IPS-20b (cell line): ENCODE measurements around the gene ETV3L.
"Not testable (repeated sequence)": the region's sequence is repeated elsewhere in the genome, so short reads cannot be mapped to it uniquely, and the experiment has no call there.

Experiments used
- H3K27ac ChIP-seq: one replicate; pipeline ENCODE4 v1.5.1; 2013; ENCODE audit warnings: low read length
- H3K27me3 ChIP-seq: 2 replicates; pipeline ENCODE4 v1.6.1; 2013; ENCODE audit warnings: mild to moderate bottlenecking, low read length, inconsistent platforms; ENCODE audit not compliant: insufficient read depth
- H3K36me3 ChIP-seq: 2 replicates; pipeline ENCODE4 v1.6.1; 2013; ENCODE audit warnings: low read depth, mild to moderate bottlenecking, inconsistent platforms, low read length, moderate library complexity; ENCODE audit not compliant: insufficient read depth
- H3K4me1 ChIP-seq: 2 replicates; pipeline ENCODE4 v1.6.1; 2013; ENCODE audit warnings: mild to moderate bottlenecking, control low read depth, inconsistent platforms, low read length, moderate library complexity; ENCODE audit not compliant: insufficient read depth
- H3K4me3 ChIP-seq: 2 replicates; pipeline ENCODE4 v1.5.1; 2013; ENCODE audit warnings: mild to moderate bottlenecking, low read length, inconsistent platforms
- H3K9ac ChIP-seq: 2 replicates; pipeline ENCODE4 v1.6.1; 2013; ENCODE audit warnings: low read depth, mild to moderate bottlenecking, inconsistent platforms, low read length, moderate library complexity
- H3K9me3 ChIP-seq: 2 replicates; pipeline ENCODE4 v1.6.1; 2013; ENCODE audit warnings: mild to moderate bottlenecking, low read depth, low read length, inconsistent platforms; ENCODE audit not compliant: insufficient read depth

Gene ETV3L

GRCh38 chr1:157055729-157056128, 43.9 kb downstream of the ETV3L start:
- H3K4me3 ChIP-seq, H3K9ac ChIP-seq, H3K27ac ChIP-seq: not testable (repeated sequence)

GRCh38 chr1:157050836-157051235, 48.8 kb downstream of the ETV3L start:
- H3K36me3 ChIP-seq: no peaks in the 10 kb centered on the region
- H3K27ac ChIP-seq: no peak overlapping the region
- no peak overlapping the region for H3K4me3 ChIP-seq
- H3K4me1 ChIP-seq: 0 out of 2 replicates have a peak, but pooled peaks cover 3% of the 10 kb centered on the region
- no peak overlapping the region for H3K9ac ChIP-seq
- no peaks in the 10 kb centered on the region for H3K27me3 ChIP-seq
- H3K9me3 ChIP-seq: peaks cover 8% of the 10 kb centered on the region; the same call in 1 of the 2 replicates

More at GRCh38 chr1:157055729-157056128, 43.9 kb downstream of the ETV3L start:
- H3K36me3 ChIP-seq, H3K27me3 ChIP-seq, H3K9me3 ChIP-seq, H3K4me1 ChIP-seq: not testable (repeated sequence)

GRCh38 chr1:157047062-157047410, 52.6 kb downstream of the ETV3L start:
- H3K27me3 ChIP-seq: no peaks in the 10 kb centered on the region
- peaks cover 1% of the 10 kb centered on the region; the same call in 1 of the 2 replicates for H3K9me3 ChIP-seq
- no peak overlapping the region for H3K27ac ChIP-seq
- H3K9ac ChIP-seq: 0 out of 2 replicates have a peak overlapping the region, but pooled peaks have one; percentile 0
- H3K4me3 ChIP-seq: no peak overlapping the region
- no peaks in the 10 kb centered on the region for H3K36me3 ChIP-seq
- H3K4me1 ChIP-seq: peaks cover 17% of the 10 kb centered on the region; the same call in 1 of the 2 replicates

GRCh38 chr1:157045250-157046218, 54.1 kb downstream of the ETV3L start, which contains the start of gene ARHGEF11:
TSS of gene ARHGEF11 (minus strand) at chr1:157045742. CDS start at chr1:157044330, 1,412 bp downstream.
- Histone ChIP-seq H3K36me3 (no peaks in the 10 kb centered on the region), H3K9ac (peak within 1 kb of the TSS; percentile 98), H3K27ac (peak within 1 kb of the TSS; percentile 82), H3K4me3 (peak within 1 kb of the TSS; percentile 98), H3K4me1 (peaks cover 17% of the 10 kb centered on the region; the same call in 1 of the 2 replicates), H3K27me3 (no peaks in the 10 kb centered on the region), H3K9me3 (no peaks in the 10 kb centered on the region)

- no peaks in the 10 kb centered on the region for H3K36me3 ChIP-seq
- H3K9ac ChIP-seq: peak overlapping the region; percentile 98; the same call in 1 of the 2 replicates
- H3K4me1 ChIP-seq: peaks cover 17% of the 10 kb centered on the region; the same call in 1 of the 2 replicates
- no peaks in the 10 kb centered on the region for H3K9me3 ChIP-seq
- H3K4me3 ChIP-seq: peak overlapping the region; percentile 98
- no peak overlapping the region for H3K27ac ChIP-seq
- H3K27me3 ChIP-seq: no peaks in the 10 kb centered on the region
Measured at GRCh38 chr1:157044326-157044725, 55.3 kb downstream of the ETV3L start.

GRCh38 chr1:157043685-157044084, 55.9 kb downstream of the ETV3L start:
- Histone ChIP-seq H3K4me3 (peak overlapping the region; percentile 98), H3K36me3 (no peaks in the 10 kb centered on the region), H3K27ac (no peak overlapping the region), H3K9ac (peak overlapping the region; percentile 98; the same call in 1 of the 2 replicates), H3K27me3 (no peaks in the 10 kb centered on the region), H3K4me1 (peaks cover 17% of the 10 kb centered on the region; the same call in 1 of the 2 replicates), H3K9me3 (no peaks in the 10 kb centered on the region)

GRCh38 chr1:157042846-157043245, 56.8 kb downstream of the ETV3L start:
- Histone ChIP-seq H3K36me3 (no peaks in the 10 kb centered on the region), H3K4me1 (peaks cover 17% of the 10 kb centered on the region; the same call in 1 of the 2 replicates), H3K4me3 (peak overlapping the region; percentile 98), H3K9me3 (no peaks in the 10 kb centered on the region), H3K27ac (no peak overlapping the region), H3K27me3 (no peaks in the 10 kb centered on the region), H3K9ac (peak overlapping the region; percentile 98; the same call in 1 of the 2 replicates)
